SK-N-SH treated with all-trans-retinoic acid at 6 μM for 48 hours (cell line): ENCODE data around the gene GET4.

ENCODE experiments used
- ATAC-seq: fragments of 200-7000 bp; cut with Tn5 transposase; 3 replicates; pipeline ENCODE4 v1.9.1; 2020; ENCODE audit warnings: mild to moderate bottlenecking, moderate library complexity
- ARNTL ChIP-seq: fragments of 450-650 bp; formaldehyde crosslinking; IDR thresholded peaks from 2 replicates; pipeline ENCODE4 v1.5.0; 2020; ENCODE audit warnings: low read depth, mild to moderate bottlenecking, moderate library complexity, borderline replicate concordance
- BACH2 ChIP-seq: fragments of 250-450 bp; sonication (Bioruptor Pico); IDR thresholded peaks from 2 replicates; pipeline ENCODE4 v1.9.0; 2021; ENCODE audit warnings: mild to moderate bottlenecking, borderline replicate concordance
- CREB5 ChIP-seq: fragments of 250-450 bp; sonication (Bioruptor Pico); IDR thresholded peaks from 2 replicates; pipeline ENCODE4 v1.5.1; 2020; ENCODE audit warnings: low read depth, mild to moderate bottlenecking, moderate library complexity
- CSDC2 ChIP-seq: fragments of 250-450 bp; sonication (Bioruptor Pico); IDR thresholded peaks from 2 replicates; pipeline ENCODE4 v1.5.0; 2020; ENCODE audit warnings: mild to moderate bottlenecking, moderate library complexity
- CSRNP3 ChIP-seq: fragments of 250-450 bp; sonication (Bioruptor Pico); IDR thresholded peaks from 2 replicates; pipeline ENCODE4 v1.5.1; 2021; ENCODE audit warnings: mild to moderate bottlenecking, moderate library complexity
- ESRRG ChIP-seq: fragments of 250-450 bp; sonication (Bioruptor Pico); IDR thresholded peaks from 2 replicates; pipeline ENCODE4 v1.6.1; 2021; ENCODE audit warnings: mild to moderate bottlenecking
- GLIS3 ChIP-seq: fragments of 250-450 bp; sonication (Bioruptor Pico); IDR thresholded peaks from 2 replicates; pipeline ENCODE4 v1.5.0; 2020; ENCODE audit warnings: mild to moderate bottlenecking, moderate library complexity
- OSR1 ChIP-seq: fragments of 250-450 bp; sonication (Bioruptor Pico); IDR thresholded peaks from 2 replicates; pipeline ENCODE4 v1.8.0; 2022; ENCODE audit warnings: moderate library complexity, mild to moderate bottlenecking, inconsistent platforms
- POU6F1 ChIP-seq: fragments of 250-450 bp; sonication (Bioruptor Pico); IDR thresholded peaks from 2 replicates; pipeline ENCODE4 v1.8.0; 2021; ENCODE audit warnings: low read depth, mild to moderate bottlenecking, moderate library complexity, borderline replicate concordance
- PPARA ChIP-seq: fragments of 250-450 bp; sonication (Bioruptor Pico); IDR thresholded peaks from 2 replicates; pipeline ENCODE4 v1.5.0; 2020; ENCODE audit warnings: mild to moderate bottlenecking, borderline replicate concordance
- RARB ChIP-seq: fragments of 250-450 bp; sonication (Bioruptor Pico); IDR thresholded peaks from 2 replicates; pipeline ENCODE4 v1.8.0; 2021; ENCODE audit warnings: mild to moderate bottlenecking, moderate library complexity
- SNAI2 ChIP-seq: fragments of 250-450 bp; sonication (Bioruptor Pico); IDR thresholded peaks from 2 replicates; pipeline ENCODE4 v1.5.0; 2020; ENCODE audit warnings: mild to moderate bottlenecking, moderate library complexity
- TCF4 ChIP-seq: fragments of 250-450 bp; sonication (Bioruptor Pico); IDR thresholded peaks from 2 replicates; pipeline ENCODE4 v1.8.0; 2021; ENCODE audit warnings: mild to moderate bottlenecking, moderate library complexity, borderline replicate concordance
- TOX ChIP-seq: fragments of 250-450 bp; sonication (Bioruptor Pico); IDR thresholded peaks from 2 replicates; pipeline ENCODE4 v1.8.0; 2021; ENCODE audit warnings: mild to moderate bottlenecking, moderate library complexity, borderline replicate concordance
- TSHZ2 ChIP-seq: fragments of 250-450 bp; sonication (Bioruptor Pico); IDR thresholded peaks from 2 replicates; pipeline ENCODE4 v1.5.0; 2020; ENCODE audit warnings: mild to moderate bottlenecking, moderate library complexity
- ZFP3 ChIP-seq: fragments of 250-450 bp; sonication (Bioruptor Pico); IDR thresholded peaks from 2 replicates; pipeline ENCODE4 v1.5.0; 2020; ENCODE audit warnings: mild to moderate bottlenecking, moderate library complexity
- ZFP30 ChIP-seq: fragments of 450-650 bp; formaldehyde crosslinking; IDR thresholded peaks from 2 replicates; pipeline ENCODE4 v1.5.0; 2022; ENCODE audit warnings: mild to moderate bottlenecking, moderate library complexity
- ZNF565 ChIP-seq: fragments of 450-650 bp; formaldehyde crosslinking; conservative IDR thresholded peaks from 2 replicates; pipeline ENCODE4 v1.5.0; 2020; ENCODE audit warnings: low read depth, mild to moderate bottlenecking, moderate library complexity
- ZNF70 ChIP-seq: fragments of 450-650 bp; formaldehyde crosslinking; IDR thresholded peaks from 2 replicates; pipeline ENCODE4 v1.5.0; 2020; ENCODE audit warnings: mild to moderate bottlenecking, moderate library complexity
- ZNF8 ChIP-seq: fragments of 450-650 bp; formaldehyde crosslinking; IDR thresholded peaks from 2 replicates; pipeline ENCODE4 v1.5.0; 2020; ENCODE audit warnings: mild to moderate bottlenecking, moderate library complexity

The GET4 gene

GRCh38 chr7:859359-860030, 16.9 kb upstream of the GET4 start:
- ATAC-seq = no peak

GRCh38 chr7:860149-860548, 16.2 kb upstream of the GET4 start:
- TF ChIP-seq POU6F1 (CRISPR knock-in tag) (no peak), PPARA (CRISPR knock-in tag) (no peak), SNAI2 (no peak), TSHZ2 (CRISPR knock-in tag) (no peak), ZFP30 (no peak), TCF4 (no peak), CSRNP3 (no peak), RARB (no peak), ZNF565 (CRISPR knock-in tag) (no peak), ZFP3 (CRISPR knock-in tag) (no peak), ESRRG (CRISPR knock-in tag) (no peak), OSR1 (CRISPR knock-in tag) (no peak), GLIS3 (CRISPR knock-in tag) (no peak), ZNF8 (CRISPR knock-in tag) (no peak), ARNTL (CRISPR knock-in tag) (no peak), CREB5 (CRISPR knock-in tag) (no peak), ZNF70 (CRISPR knock-in tag) (no peak)
- TF ChIP-seq, all 23 proteins: peak for 0
- ATAC-seq = no peak

More at GRCh38 chr7:859359-860030, 16.9 kb upstream of the GET4 start:
- TF ChIP-seq ESRRG (CRISPR knock-in tag) (no peak), RARB (no peak), ARNTL (CRISPR knock-in tag) (no peak)

- ATAC-seq = no peak
- TF ChIP-seq BACH2 (no peak), ZNF8 (CRISPR knock-in tag) (no peak), GLIS3 (CRISPR knock-in tag) (no peak), PPARA (CRISPR knock-in tag) (no peak)
Observed at GRCh38 chr7:861222-861621, 15.1 kb upstream of the GET4 start.

- ATAC-seq = no peak; the same call in 2 of the 3 replicates
- TF ChIP-seq ZNF8 (CRISPR knock-in tag) (no peak), TOX (CRISPR knock-in tag) (no peak), CSDC2 (CRISPR knock-in tag) (no peak), TCF4 (0 out of 2 replicates have a peak, but pooled peaks have one; percentile 49), TSHZ2 (CRISPR knock-in tag) (no peak), ZFP30 (no peak)
Observed at GRCh38 chr7:862157-862556, 14.2 kb upstream of the GET4 start.
